Vagina (tissue), 2 donors: ENCODE data around the gene C3orf33.

Experiments
- CTCF ChIP-seq, 3 experiments: fragments of 450-650 bp in 2 of 3; fragments of 200-600 bp in 1 of 3; sonication (generic) in 1 of 3; IDR thresholded peaks; one replicate each; pipeline ENCODE4 v1.5.1; 2017 to 2019; ENCODE audit warnings: antibody characterized with exemption in 3 of 3, mild to moderate bottlenecking in 2 of 3, moderate library complexity in 2 of 3
- POLR2A ChIP-seq, 2 donors: fragments of 450-650 bp; IDR thresholded peaks; one replicate each; pipeline ENCODE4 v1.6.1; 2017; ENCODE audit warnings: antibody characterized with exemption in 2 of 2, mild to moderate bottlenecking in 2 of 2, moderate library complexity in 2 of 2
- POLR2AphosphoS5 ChIP-seq, 2 donors: sonication (generic); formaldehyde crosslinking; IDR thresholded peaks; one replicate each; pipeline ENCODE4 v1.9.0; 2017; ENCODE audit warnings: antibody characterized with exemption in 2 of 2, mild to moderate bottlenecking in 2 of 2, low read depth in 1 of 2; ENCODE audit not compliant: insufficient read depth in 1 of 2

- TF ChIP-seq POLR2AphosphoS5 (IDR thresholded peaks at IDR 0.05; ENCODE audit: insufficient read depth in 1 of 2, low read depth in 1 of 2) = no peak
- no peak for TF ChIP-seq CTCF (IDR thresholded peaks at IDR 0.05)
- no peak for TF ChIP-seq POLR2A (IDR thresholded peaks at IDR 0.05)
These were observed 39.9 kb downstream of the C3orf33 start for GRCh38 chr3:155766206-155766605.
